T1000 (cell line): Measurements from ENCODE around the gene MUC4.
"Not testable (repeated sequence)": the region's sequence is repeated elsewhere in the genome, so short reads cannot be mapped to it uniquely, and the experiment has no call there.

Source experiments
- DNase-seq: peaks from one replicate; lab custom pipeline; 2025; ENCODE audit warnings: mixed read lengths; lab: John Stamatoyannopoulos, UW

MUC4 gene

DNA sequence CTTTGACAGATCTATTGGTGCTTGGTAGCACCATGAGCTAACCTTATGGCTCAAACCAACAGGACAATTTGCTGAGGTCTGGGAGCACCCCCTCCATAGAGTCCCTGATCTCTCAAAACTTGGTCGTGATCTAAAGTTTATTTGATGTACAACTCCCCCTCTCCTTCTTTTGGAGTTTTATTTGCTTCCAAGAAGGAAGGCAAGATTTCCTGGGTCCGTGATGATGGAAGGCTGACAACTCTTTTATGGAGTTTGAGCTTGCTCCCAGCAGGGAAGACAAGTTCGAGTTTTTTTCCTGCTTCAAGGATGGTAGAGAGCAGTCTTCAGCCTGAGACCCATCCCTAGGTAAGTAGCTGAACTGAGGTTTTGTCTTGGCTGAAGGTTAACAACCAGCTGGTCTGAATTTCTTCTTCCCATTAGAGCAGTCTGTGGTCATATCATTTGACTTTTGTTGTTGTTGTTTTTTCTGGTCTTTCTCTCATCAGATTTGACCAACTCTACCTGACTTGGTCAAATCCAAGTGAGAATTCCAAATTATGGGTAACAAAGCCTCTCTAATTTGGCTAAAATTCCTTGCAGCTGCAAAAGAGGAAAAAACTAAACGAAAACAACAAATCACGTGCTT is 93.8 kb downstream of the MUC4 start:
- DNase-seq, result no peak

- DNase-seq, result no peak
Measured at GRCh38 chr3:195717416-195717815, 94.3 kb downstream of the MUC4 start.

- no peak for DNase-seq
Measured at GRCh38 chr3:195715583-195716266, 96.0 kb downstream of the MUC4 start.

DNA sequence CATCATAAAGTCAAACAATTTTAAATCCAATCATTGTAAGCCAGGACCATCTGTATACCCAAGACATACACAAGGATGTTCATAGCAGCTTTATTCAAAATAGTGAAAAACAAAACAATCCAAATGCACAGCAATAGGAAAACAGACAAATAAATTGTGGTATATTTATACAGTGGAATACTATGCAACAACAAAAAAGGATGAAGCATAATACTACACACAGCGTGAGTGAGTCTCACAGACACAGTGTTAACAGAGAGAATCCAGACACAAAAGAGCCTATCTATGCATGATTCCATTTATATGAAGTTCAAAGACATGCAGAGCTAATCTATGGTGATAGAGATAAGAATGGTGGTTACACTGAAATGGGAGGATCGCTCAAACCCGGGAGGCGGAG is 96.6 kb downstream of the MUC4 start:
- DNase-seq, result no peak

GRCh38 chr3:195714380-195715011 is 97.2 kb downstream of the MUC4 start:
- DNase-seq, result no peak

- DNase-seq, result not testable (repeated sequence)
Measured at GRCh38 chr3:195713150-195713549, 98.6 kb downstream of the MUC4 start.

DNA sequence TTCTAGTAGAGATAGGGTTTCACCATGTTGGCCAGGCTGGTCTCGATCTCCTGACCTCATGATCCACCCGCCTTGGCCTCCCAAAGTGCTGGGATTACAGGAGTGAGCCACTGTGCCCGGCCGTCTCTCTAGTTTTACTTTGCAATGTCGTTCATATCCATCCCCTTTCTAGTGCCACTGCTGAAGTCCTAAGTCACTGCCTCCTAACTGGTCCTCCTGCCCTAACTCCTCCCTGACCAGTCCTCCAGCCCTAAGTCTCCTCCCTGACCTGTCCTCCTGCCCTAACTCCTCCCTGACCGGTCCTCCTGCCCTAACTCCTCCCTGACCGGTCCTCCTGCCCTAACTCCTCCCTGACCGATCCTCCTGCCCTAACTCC is 99.2 kb downstream of the MUC4 start:
- not testable (repeated sequence) for DNase-seq

GRCh38 chr3:195711813-195712534 is 99.8 kb downstream of the MUC4 start:
- no peak for DNase-seq

DNA sequence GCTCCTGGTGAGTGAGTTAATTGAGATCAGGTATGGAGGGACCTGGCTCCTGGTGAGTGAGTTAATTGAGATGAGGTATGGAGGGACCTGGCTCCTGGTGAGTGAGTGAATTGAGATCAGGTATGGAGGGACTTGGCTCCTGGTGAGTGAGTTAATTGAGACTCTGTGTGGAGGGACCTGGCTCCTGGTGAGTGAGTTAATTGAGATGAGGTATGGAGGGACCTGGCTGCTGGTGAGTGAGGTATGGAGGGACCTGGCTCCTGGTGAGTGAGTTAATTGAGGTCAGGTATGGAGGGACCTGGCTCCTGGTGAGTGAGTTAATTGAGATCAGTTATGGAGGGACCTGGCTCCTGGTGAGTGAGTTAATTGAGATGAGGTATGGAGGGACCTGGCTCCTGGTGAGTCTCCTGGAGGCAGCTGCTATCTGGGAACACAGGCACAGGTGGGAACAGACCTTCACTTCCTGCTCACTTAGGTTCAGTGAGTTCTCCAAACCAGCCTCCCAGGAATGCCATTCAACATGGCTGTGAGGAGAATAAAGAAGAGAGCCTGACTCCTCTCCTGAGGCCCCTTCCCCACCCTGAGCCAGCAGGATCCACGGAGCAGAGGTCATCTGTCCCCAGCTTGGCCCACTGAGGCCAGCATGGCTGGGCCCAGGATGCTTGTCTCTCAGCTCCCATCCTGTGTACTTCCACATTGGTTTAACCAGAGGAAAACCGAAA is 100.5 kb downstream of the MUC4 start:
- not testable (repeated sequence) for DNase-seq

DNA sequence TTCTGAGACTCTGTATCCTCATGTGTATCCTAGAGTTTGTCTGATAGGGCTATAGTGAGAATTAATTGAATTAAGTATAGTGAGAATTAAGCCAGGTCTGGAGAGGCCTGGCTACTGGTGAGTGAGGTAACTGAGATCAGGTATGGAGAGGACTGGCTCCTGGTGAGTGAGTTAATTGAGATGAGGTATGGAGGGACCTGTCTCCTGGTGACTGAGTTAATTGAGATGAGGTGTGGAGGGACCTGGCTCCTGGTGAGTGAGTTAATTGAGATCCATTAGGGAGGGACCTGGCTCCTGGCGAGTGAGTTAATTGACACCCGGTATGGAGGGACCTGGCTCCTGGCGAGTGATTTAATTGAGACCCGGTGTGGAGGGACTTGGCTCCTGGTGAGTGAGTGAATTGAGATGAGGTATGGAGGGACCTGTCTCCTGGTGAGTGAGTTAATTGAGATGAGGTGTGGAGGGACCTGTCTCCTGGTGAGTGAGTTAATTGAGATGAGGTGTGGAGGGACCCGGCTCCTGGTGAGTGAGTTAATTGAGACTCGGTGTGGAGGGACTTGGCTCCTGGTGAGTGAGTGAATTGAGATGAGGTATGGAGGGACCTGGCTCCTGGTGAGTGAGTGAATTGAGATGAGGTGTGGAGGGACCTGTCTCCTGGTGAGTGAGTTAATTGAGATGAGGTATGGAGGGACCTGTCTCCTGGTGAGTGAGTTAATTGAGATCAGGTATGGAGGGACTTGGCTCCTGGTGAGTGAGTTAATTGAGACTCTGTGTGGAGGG is 101.4 kb downstream of the MUC4 start:
- not testable (repeated sequence) for DNase-seq

DNA sequence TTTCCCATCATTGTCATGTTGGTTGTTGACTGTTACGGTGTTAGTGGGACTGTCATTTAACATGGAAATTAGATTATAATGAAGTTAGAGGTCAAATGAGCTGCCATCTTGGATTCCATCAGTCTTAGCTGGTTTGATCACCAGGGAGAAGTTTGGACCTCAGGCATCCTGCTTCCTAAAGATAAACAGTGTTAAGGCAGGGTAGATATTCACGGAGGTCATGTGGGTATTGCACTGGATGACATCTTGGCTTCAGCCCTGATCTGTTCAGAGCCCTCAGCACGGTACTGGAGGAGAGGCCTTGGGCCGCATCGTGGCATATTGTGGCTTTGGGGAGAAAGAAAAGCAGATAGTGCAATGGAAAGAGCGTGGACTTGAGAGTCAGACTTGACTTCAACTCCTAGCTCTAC is 102.0 kb downstream of the MUC4 start:
- DNase-seq, result no peak

- no peak for DNase-seq
Measured at GRCh38 chr3:195708626-195709481, 102.9 kb downstream of the MUC4 start.

DNA sequence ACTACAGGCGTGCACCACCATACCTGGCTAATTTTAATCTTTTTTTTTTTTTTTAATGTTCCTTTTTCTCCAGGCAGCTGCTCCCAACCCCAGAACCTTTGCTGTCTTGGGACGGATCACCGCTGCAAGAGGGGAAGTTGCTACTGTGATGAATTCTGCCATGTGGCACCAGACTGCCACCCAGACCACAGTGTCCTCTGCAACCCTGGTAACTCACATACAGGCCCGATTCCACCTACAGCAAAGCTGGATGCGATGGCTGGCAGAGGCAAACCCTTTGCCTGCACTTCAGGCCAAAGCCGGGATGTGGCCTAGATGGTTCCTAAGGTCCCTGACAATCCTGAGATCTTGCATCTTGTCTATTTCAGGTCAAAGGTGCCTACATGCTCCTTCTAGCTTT is 103.7 kb downstream of the MUC4 start:
- DNase-seq, result no peak

DNA sequence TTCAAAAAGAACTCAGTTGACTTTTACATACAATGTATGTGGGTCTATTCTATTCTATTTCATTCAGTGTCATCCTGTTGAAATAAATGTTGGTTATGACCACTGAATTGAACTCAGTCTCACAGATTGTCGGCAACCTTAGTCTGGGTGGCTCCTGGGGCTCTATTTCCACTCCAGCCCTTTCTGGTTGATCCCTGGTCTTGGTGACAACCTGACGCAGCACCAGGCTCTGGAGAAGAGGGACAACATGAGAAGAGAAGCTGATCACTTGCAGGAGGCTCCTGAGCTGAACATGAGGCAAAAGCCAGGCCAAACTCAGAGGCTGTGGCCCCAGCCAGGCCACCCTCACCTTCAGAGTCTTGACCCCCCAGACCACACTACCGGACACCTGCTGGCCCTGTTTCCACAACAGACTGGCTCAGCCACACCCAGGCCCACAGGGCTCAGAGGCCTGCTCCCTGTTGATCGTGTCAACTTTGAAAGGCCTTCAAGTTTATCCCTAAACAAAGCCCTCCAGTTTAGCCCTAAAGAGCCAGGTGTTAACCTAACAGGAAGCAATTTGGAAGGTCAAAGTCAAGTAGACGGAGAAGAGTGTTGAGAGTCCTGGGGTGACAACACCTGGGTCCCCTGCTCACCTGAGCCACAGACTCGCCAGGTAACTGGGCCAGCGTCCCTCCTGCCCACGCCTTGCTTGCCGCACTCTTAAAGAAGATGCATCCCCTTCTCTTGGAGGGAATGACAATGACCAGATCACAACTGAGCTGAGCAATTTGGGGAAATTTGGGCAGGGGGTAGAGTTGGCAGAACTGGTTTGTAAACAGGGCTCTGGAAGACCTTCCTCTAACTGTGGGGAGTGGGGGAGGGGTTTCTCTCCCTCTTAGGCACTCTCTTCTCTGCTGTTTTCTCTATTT is 106.4 kb downstream of the MUC4 start:
- no peak for DNase-seq

DNA sequence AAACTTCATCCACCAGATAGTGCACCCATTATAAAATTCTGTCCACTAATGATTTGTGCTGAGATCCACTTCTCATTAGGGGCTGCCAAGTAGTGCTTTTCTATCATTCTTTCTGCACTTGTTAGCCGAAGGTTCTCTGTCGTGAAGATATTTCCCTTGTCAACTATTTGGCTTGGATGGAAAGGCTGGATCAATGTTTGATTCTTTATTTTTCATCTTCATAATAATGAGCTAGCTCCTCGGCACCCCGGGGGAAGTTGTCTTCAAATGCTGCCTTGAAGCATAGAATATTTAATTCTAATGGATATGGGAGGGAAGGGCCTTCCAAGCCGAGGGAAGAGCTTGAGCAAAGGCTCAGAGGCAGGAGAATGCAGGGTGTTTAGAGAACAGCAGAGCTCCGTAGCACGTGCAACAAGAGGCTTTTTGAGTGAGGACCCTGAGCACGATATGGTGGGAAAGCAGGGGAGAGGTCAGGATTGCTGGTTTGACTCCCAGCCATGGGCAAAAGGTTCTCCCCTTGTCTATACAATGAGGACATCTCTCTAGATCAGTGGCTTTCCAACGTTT is 107.2 kb downstream of the MUC4 start:
- DNase-seq, result no peak

GRCh38 chr3:195703776-195704175 is 108.0 kb downstream of the MUC4 start:
- no peak for DNase-seq

- no peak for DNase-seq
Measured at GRCh38 chr3:195701042-195701915, 110.5 kb downstream of the MUC4 start.

DNA sequence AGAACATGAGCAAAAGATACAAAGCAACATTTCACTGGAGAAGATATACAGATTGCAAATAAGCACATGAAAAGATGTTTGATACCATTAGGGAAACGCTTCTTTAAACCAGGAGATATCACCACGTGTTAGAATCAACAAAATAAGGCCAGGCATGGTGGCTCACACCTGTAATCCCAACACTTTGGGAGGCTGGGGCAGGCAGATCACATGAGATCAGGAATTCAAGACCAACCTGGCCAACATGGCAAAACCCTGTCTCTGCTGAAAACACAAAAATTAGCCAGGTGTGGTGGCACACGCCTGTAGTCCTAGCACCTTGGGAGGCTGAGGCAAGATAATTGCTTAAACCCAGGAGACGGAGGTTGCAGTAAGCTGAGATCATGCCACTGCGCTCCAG is 111.4 kb downstream of the MUC4 start:
- no peak for DNase-seq
